ENCODE results near the gene CHCHD4. TPM values are rescaled to one million over a fixed set of nuclear protein-coding genes. Genes with fewer than 3 reads are reported as not detected.

CHCHD4 gene
- total RNA-seq, 3 donors from 2014 or later = 18.6 to 25.4 (median 24.2) TPM

- H3K4me1 Mint-ChIP-seq (ENCODE audit: low read depth) = peaks cover 15% of the 10 kb centered on the region
- ATAC-seq (no peak), DNase-seq (no peak)
- H3K4me3 Mint-ChIP-seq = no peak overlapping the region
- peaks cover 46% of the 10 kb centered on the region for H3K36me3 Mint-ChIP-seq (ENCODE audit: insufficient read depth)
- H3K9me3 Mint-ChIP-seq = no peaks in the 10 kb centered on the region
- no peaks in the 10 kb centered on the region for H3K27me3 Mint-ChIP-seq (ENCODE audit: low read depth)
These were observed 29.6 kb upstream of the CHCHD4 start for GRCh38 chr3:14154276-14154675.

- no peaks in the 10 kb centered on the region for H3K27me3 Mint-ChIP-seq (ENCODE audit: low read depth)
- no peak for ATAC-seq
- peaks cover 15% of the 10 kb centered on the region for H3K4me1 Mint-ChIP-seq (ENCODE audit: low read depth)
- DNase-seq = no peak
- no peaks in the 10 kb centered on the region for H3K9me3 Mint-ChIP-seq
- H3K4me3 Mint-ChIP-seq = no peak overlapping the region
- peaks cover 40% of the 10 kb centered on the region for H3K36me3 Mint-ChIP-seq (ENCODE audit: insufficient read depth)
These were observed 29.0 kb upstream of the CHCHD4 start for GRCh38 chr3:14153663-14154062.

- Mint-ChIP-seq H3K4me1 (ENCODE audit: low read depth) (peaks cover 15% of the 10 kb centered on the region), H3K36me3 (ENCODE audit: insufficient read depth) (peaks cover 35% of the 10 kb centered on the region), H3K4me3 (no peak overlapping the region), H3K9me3 (no peaks in the 10 kb centered on the region), H3K27me3 (ENCODE audit: low read depth) (no peaks in the 10 kb centered on the region)
- ATAC-seq = no peak
- DNase-seq = no peak
These were observed 28.3 kb upstream of the CHCHD4 start for GRCh38 chr3:14152963-14153355.

- Mint-ChIP-seq H3K36me3 (ENCODE audit: insufficient read depth) (peaks cover 34% of the 10 kb centered on the region), H3K4me1 (ENCODE audit: low read depth) (peaks cover 15% of the 10 kb centered on the region), H3K27me3 (ENCODE audit: low read depth) (no peaks in the 10 kb centered on the region), H3K4me3 (no peak overlapping the region), H3K9me3 (no peaks in the 10 kb centered on the region)
- ATAC-seq (no peak), DNase-seq (no peak)
These were observed 27.7 kb upstream of the CHCHD4 start for GRCh38 chr3:14152233-14152962.

GRCh38 chr3:14151471-14152083 is 26.9 kb upstream of the CHCHD4 start:
- no peak overlapping the region for H3K4me3 Mint-ChIP-seq

GRCh38 chr3:14150491-14151230 is 26.0 kb upstream of the CHCHD4 start:
- Mint-ChIP-seq H3K36me3 (ENCODE audit: insufficient read depth) (peaks cover 39% of the 10 kb centered on the region), H3K4me1 (ENCODE audit: low read depth) (peaks cover 10% of the 10 kb centered on the region), H3K27me3 (ENCODE audit: low read depth) (no peaks in the 10 kb centered on the region), H3K4me3 (no peak overlapping the region), H3K9me3 (no peaks in the 10 kb centered on the region)
- no peak for DNase-seq
- ATAC-seq = no peak

More at GRCh38 chr3:14151471-14152083, 26.9 kb upstream of the CHCHD4 start:
- H3K4me1 Mint-ChIP-seq (ENCODE audit: low read depth) = peaks cover 13% of the 10 kb centered on the region
- peaks cover 39% of the 10 kb centered on the region for H3K36me3 Mint-ChIP-seq (ENCODE audit: insufficient read depth)
- H3K9me3 Mint-ChIP-seq = no peaks in the 10 kb centered on the region
- no peaks in the 10 kb centered on the region for H3K27me3 Mint-ChIP-seq (ENCODE audit: low read depth)
- DNase-seq (no peak), ATAC-seq (no peak)

- Mint-ChIP-seq H3K36me3 (ENCODE audit: insufficient read depth) (peaks cover 40% of the 10 kb centered on the region), H3K4me1 (ENCODE audit: low read depth) (peaks cover 14% of the 10 kb centered on the region), H3K27me3 (ENCODE audit: low read depth) (no peaks in the 10 kb centered on the region), H3K4me3 (no peak overlapping the region), H3K9me3 (no peaks in the 10 kb centered on the region)
- ATAC-seq = no peak
- no peak for DNase-seq
These were observed 25.4 kb upstream of the CHCHD4 start for GRCh38 chr3:14150078-14150477.

GRCh38 chr3:14148041-14148985 is 23.6 kb upstream of the CHCHD4 start:
- DNase-seq (no peak), ATAC-seq (no peak)
- H3K9me3 Mint-ChIP-seq = no peaks in the 10 kb centered on the region
- peaks cover 25% of the 10 kb centered on the region for H3K4me1 Mint-ChIP-seq (ENCODE audit: low read depth)
- no peaks in the 10 kb centered on the region for H3K27me3 Mint-ChIP-seq (ENCODE audit: low read depth)
- H3K4me3 Mint-ChIP-seq = no peak overlapping the region
- H3K36me3 Mint-ChIP-seq (ENCODE audit: insufficient read depth) = peaks cover 26% of the 10 kb centered on the region

- ATAC-seq = no peak
- H3K36me3 Mint-ChIP-seq (ENCODE audit: insufficient read depth) = peaks cover 26% of the 10 kb centered on the region
- peaks cover 32% of the 10 kb centered on the region for H3K4me1 Mint-ChIP-seq (ENCODE audit: low read depth)
- no peak for DNase-seq
- no peaks in the 10 kb centered on the region for H3K9me3 Mint-ChIP-seq
- H3K4me3 Mint-ChIP-seq = no peak overlapping the region
- H3K27me3 Mint-ChIP-seq (ENCODE audit: low read depth) = no peaks in the 10 kb centered on the region
These were observed 22.9 kb upstream of the CHCHD4 start for GRCh38 chr3:14147617-14148016.

- peaks cover 37% of the 10 kb centered on the region for H3K4me1 Mint-ChIP-seq (ENCODE audit: low read depth)
- H3K27me3 Mint-ChIP-seq (ENCODE audit: low read depth) = no peaks in the 10 kb centered on the region
- no peak for DNase-seq
- H3K4me3 Mint-ChIP-seq = no peak overlapping the region
- peaks cover 29% of the 10 kb centered on the region for H3K36me3 Mint-ChIP-seq (ENCODE audit: insufficient read depth)
- no peak for ATAC-seq
- no peaks in the 10 kb centered on the region for H3K9me3 Mint-ChIP-seq
These were observed 22.4 kb upstream of the CHCHD4 start for GRCh38 chr3:14147066-14147435.

GRCh38 chr3:14146381-14147065 is 21.9 kb upstream of the CHCHD4 start:
- Mint-ChIP-seq H3K4me1 (ENCODE audit: low read depth) (peaks cover 42% of the 10 kb centered on the region), H3K36me3 (ENCODE audit: insufficient read depth) (peaks cover 34% of the 10 kb centered on the region), H3K4me3 (no peak overlapping the region), H3K9me3 (no peaks in the 10 kb centered on the region), H3K27me3 (ENCODE audit: low read depth) (no peaks in the 10 kb centered on the region)
- DNase-seq (no peak), ATAC-seq (no peak)

- H3K4me1 Mint-ChIP-seq (ENCODE audit: low read depth) = peaks cover 49% of the 10 kb centered on the region
- H3K36me3 Mint-ChIP-seq (ENCODE audit: insufficient read depth) = peaks cover 32% of the 10 kb centered on the region
- no peaks in the 10 kb centered on the region for H3K9me3 Mint-ChIP-seq
- DNase-seq (no peak), ATAC-seq (no peak)
- no peak overlapping the region for H3K4me3 Mint-ChIP-seq
- no peaks in the 10 kb centered on the region for H3K27me3 Mint-ChIP-seq (ENCODE audit: low read depth)
These were observed 21.2 kb upstream of the CHCHD4 start for GRCh38 chr3:14145670-14146380.

- no peaks in the 10 kb centered on the region for H3K27me3 Mint-ChIP-seq (ENCODE audit: low read depth)
- DNase-seq (no peak), ATAC-seq (no peak)
- no peaks in the 10 kb centered on the region for H3K9me3 Mint-ChIP-seq
- no peak overlapping the region for H3K4me3 Mint-ChIP-seq
- H3K36me3 Mint-ChIP-seq (ENCODE audit: insufficient read depth) = peaks cover 32% of the 10 kb centered on the region
- H3K4me1 Mint-ChIP-seq (ENCODE audit: low read depth) = peaks cover 55% of the 10 kb centered on the region
These were observed 20.6 kb upstream of the CHCHD4 start for GRCh38 chr3:14145236-14145635.
